CD4-positive, alpha-beta T cell treated with Interleukin-17A for 4 hours (primary cell): Measurements from ENCODE around the gene ADGRE3.
"Not testable (repeated sequence)": the region's sequence is repeated elsewhere in the genome, so short reads cannot be mapped to it uniquely, and the experiment has no call there.

ENCODE experiments used
- DNase-seq: peaks from one replicate; pipeline ENCODE4 v3.0.0-alpha.2; 2020; ENCODE audit warnings: mixed read lengths

Gene ADGRE3

GRCh38 chr19:14669940-14670339, 4.7 kb downstream of the ADGRE3 start:
- no peak for DNase-seq

GRCh38 chr19:14661372-14661924, 13.2 kb downstream of the ADGRE3 start:
- DNase-seq, result no peak

GRCh38 chr19:14659874-14660489, 14.7 kb downstream of the ADGRE3 start:
- no peak for DNase-seq

- no peak for DNase-seq
Measured at GRCh38 chr19:14655726-14656125, 18.9 kb downstream of the ADGRE3 start.

GRCh38 chr19:14654786-14655560, 19.7 kb downstream of the ADGRE3 start:
- no peak for DNase-seq

- DNase-seq, result no peak
Measured at GRCh38 chr19:14650161-14650560, 24.5 kb downstream of the ADGRE3 start.

- no peak for DNase-seq
Measured at GRCh38 chr19:14649020-14649419, 25.6 kb downstream of the ADGRE3 start.

- no peak for DNase-seq
Measured at GRCh38 chr19:14648506-14648905, 26.1 kb downstream of the ADGRE3 start.

- no peak for DNase-seq
Measured at GRCh38 chr19:14639536-14640277, 34.9 kb downstream of the ADGRE3 start.

- DNase-seq, result no peak
Measured at GRCh38 chr19:14632286-14632685, 42.4 kb downstream of the ADGRE3 start.

GRCh38 chr19:14629557-14629956, 45.1 kb downstream of the ADGRE3 start:
- DNase-seq, result no peak

GRCh38 chr19:14624491-14624890, 50.2 kb downstream of the ADGRE3 start:
- not testable (repeated sequence) for DNase-seq

- no peak for DNase-seq
Measured at GRCh38 chr19:14619404-14619803, 55.2 kb downstream of the ADGRE3 start.

- DNase-seq, result no peak
Measured at GRCh38 chr19:14616407-14616806, 58.2 kb downstream of the ADGRE3 start.

- DNase-seq, result no peak
Measured at GRCh38 chr19:14615623-14616022, 59.0 kb downstream of the ADGRE3 start.

- DNase-seq, result no peak
Measured at GRCh38 chr19:14614099-14614412, 60.6 kb downstream of the ADGRE3 start.

GRCh38 chr19:14613399-14614098, 61.1 kb downstream of the ADGRE3 start:
- DNase-seq, result not testable (repeated sequence)

GRCh38 chr19:14612657-14613056, 62.0 kb downstream of the ADGRE3 start:
- no peak for DNase-seq

GRCh38 chr19:14612242-14612641, 62.4 kb downstream of the ADGRE3 start:
- not testable (repeated sequence) for DNase-seq

- DNase-seq, result no peak
Measured at GRCh38 chr19:14611051-14611450, 63.6 kb downstream of the ADGRE3 start.

GRCh38 chr19:14606627-14607026, 68.0 kb downstream of the ADGRE3 start:
- no peak for DNase-seq

GRCh38 chr19:14603990-14604387, 70.7 kb downstream of the ADGRE3 start:
- no peak for DNase-seq

GRCh38 chr19:14599548-14600147, 75.0 kb downstream of the ADGRE3 start:
- DNase-seq, result no peak
